ENCODE results near the gene SYP. TPM values are rescaled to one million over a fixed set of nuclear protein-coding genes. Genes with fewer than 3 reads are reported as not detected.
A peak's percentile ranks its signal among the peaks of the same experiment; 100 is the strongest.

SYP gene
- total RNA-seq, 4 donors from 2014 or later = 5.5 to 11.0 (median 6.7) TPM; not detected in 1

DNA sequence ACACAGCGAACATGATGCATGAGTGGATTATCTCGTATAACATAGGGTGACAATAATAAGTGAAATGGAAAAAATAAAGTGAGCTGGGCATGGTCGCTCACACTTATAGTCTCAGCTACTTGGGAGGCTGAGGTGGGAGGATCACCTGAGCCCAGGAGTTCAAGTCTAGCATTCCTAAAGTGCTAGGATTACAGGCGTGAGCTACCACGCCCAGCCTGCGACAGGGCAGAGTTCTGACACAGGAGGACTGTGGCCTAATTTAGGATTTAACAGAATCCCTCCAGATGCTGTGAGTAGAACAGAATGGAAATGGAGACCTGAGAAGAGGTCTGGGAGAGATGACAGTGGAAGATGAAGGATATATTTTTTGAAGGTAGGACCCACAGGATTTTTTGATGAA is 10.4 kb downstream of the SYP start:
- Histone ChIP-seq H3K27me3 (no peaks in the 10 kb centered on the region), H3K9me3 (no peaks in the 10 kb centered on the region), H3K4me3 (peak overlapping the region in 1 of 4 donors; percentile 55), H3K27ac (peak overlapping the region in 3 of 4 donors; percentile 72 to 92 (median 87)), H3K4me1 (peaks cover 0 to 6% (median 0%) of the 10 kb centered on the region in 4 donors), H3K36me3 (no peaks in the 10 kb centered on the region)
- TF ChIP-seq, protein P1, sequence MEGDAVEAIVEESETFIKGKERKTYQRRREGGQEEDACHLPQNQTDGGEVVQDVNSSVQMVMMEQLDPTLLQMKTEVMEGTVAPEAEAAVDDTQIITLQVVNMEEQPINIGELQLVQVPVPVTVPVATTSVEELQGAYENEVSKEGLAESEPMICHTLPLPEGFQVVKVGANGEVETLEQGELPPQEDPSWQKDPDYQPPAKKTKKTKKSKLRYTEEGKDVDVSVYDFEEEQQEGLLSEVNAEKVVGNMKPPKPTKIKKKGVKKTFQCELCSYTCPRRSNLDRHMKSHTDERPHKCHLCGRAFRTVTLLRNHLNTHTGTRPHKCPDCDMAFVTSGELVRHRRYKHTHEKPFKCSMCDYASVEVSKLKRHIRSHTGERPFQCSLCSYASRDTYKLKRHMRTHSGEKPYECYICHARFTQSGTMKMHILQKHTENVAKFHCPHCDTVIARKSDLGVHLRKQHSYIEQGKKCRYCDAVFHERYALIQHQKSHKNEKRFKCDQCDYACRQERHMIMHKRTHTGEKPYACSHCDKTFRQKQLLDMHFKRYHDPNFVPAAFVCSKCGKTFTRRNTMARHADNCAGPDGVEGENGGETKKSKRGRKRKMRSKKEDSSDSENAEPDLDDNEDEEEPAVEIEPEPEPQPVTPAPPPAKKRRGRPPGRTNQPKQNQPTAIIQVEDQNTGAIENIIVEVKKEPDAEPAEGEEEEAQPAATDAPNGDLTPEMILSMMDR (IDR thresholded peaks at IDR 0.05) = no peak
- TF ChIP-seq POLR2A (IDR thresholded peaks at IDR 0.05) = no peak
- DNase-seq = no peak

DNA sequence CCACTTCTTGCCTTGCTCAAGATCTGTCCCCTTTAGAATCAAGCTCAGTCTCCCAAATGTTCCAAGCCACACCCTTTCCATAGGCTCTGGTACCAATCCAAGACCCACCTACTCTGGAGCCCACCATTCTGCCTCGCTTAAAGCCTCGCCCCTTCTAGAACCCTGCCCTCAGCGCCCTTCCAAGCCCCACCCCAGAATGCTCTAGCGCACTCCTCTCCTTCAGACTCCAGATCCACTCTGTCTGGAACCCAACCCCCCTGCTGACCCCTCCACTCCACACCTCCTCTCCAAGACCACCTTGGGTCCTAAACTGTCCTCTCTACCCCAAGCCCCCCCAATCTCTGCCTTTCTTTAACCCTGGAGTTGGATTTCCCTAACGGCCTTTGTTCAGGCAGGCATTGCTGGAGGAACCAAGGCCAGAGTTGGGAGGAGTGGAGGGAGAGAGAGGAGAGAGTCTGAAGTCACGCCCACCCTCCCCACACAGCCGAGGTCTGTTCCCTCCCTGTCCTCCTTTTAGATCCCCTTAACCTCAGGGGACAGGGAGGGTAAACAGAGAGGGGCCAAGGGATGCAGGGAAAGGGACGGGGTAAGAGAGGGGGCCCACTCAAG is 11.4 kb downstream of the SYP start:
- TF ChIP-seq POLR2A (IDR thresholded peaks at IDR 0.05) = no peak
- TF ChIP-seq, protein P1 (IDR thresholded peaks at IDR 0.05) = no peak
- no peak for DNase-seq
- H3K4me1 ChIP-seq = peaks cover 0 to 6% (median 0%) of the 10 kb centered on the region in 4 donors
- no peak overlapping the region for H3K4me3 ChIP-seq
- no peaks in the 10 kb centered on the region for H3K9me3 ChIP-seq
- no peak overlapping the region for H3K27ac ChIP-seq
- H3K36me3 ChIP-seq = peaks cover 0 to under 1% (median 0%) of the 10 kb centered on the region in 3 donors
- no peaks in the 10 kb centered on the region for H3K27me3 ChIP-seq

DNA sequence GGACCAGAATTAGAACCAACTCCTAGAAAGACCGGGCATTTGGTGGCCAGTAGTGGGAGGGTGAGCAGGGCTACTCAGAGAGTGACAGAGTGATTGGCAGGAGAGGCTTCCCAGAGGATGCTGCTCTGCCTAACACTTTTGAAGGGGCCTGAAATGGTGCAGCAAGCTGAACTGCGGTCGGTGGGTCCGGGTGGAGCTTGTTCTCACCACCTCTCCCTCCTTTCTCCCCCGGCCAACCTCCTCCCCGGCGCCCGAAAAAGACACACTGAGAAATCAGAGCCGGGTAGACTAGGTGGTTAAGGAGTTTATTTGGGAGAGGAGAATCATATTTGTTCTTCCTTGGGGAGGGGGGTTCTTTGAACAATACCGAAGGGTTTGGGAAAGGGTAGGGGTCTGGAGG is 12.5 kb downstream of the SYP start:
- Histone ChIP-seq H3K27ac (no peak overlapping the region), H3K4me1 (peaks cover 0 to 6% (median 0%) of the 10 kb centered on the region in 4 donors), H3K36me3 (peaks cover 0 to 7% (median 0%) of the 10 kb centered on the region in 3 donors), H3K4me3 (no peak overlapping the region), H3K9me3 (no peaks in the 10 kb centered on the region), H3K27me3 (no peaks in the 10 kb centered on the region)
- no peak for TF ChIP-seq POLR2A (IDR thresholded peaks at IDR 0.05)
- TF ChIP-seq, protein P1 (IDR thresholded peaks at IDR 0.05) = no peak
- DNase-seq = no peak

DNA sequence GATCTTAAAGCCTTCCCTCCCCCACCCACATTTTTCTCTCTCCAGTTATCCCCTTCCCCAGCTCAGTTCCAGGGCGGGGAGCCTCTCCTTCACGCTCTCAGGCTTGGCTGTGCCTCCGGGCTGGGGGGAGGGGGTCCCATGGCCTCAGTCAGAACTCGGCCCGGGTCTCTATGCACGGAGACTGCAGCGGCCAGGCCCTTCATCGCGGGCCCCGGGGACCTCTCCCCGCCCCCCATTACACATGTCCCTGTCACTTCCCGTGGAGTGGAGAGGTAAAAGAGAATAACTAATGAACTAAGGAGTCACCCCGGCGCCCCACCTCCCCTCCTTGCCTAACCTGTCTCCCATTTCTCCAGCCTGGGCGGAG is 13.0 kb downstream of the SYP start:
- TF ChIP-seq POLR2A (IDR thresholded peaks at IDR 0.05) = no peak
- TF ChIP-seq, protein P1 (IDR thresholded peaks at IDR 0.05) = no peak
- Histone ChIP-seq H3K4me1 (peaks cover 0 to 6% (median 0%) of the 10 kb centered on the region in 4 donors), H3K9me3 (no peaks in the 10 kb centered on the region), H3K27ac (peak overlapping the region in 1 of 4 donors; percentile 85), H3K27me3 (no peaks in the 10 kb centered on the region), H3K4me3 (no peak overlapping the region), H3K36me3 (peaks cover 0 to 7% (median 0%) of the 10 kb centered on the region in 3 donors)
- DNase-seq = no peak

DNA sequence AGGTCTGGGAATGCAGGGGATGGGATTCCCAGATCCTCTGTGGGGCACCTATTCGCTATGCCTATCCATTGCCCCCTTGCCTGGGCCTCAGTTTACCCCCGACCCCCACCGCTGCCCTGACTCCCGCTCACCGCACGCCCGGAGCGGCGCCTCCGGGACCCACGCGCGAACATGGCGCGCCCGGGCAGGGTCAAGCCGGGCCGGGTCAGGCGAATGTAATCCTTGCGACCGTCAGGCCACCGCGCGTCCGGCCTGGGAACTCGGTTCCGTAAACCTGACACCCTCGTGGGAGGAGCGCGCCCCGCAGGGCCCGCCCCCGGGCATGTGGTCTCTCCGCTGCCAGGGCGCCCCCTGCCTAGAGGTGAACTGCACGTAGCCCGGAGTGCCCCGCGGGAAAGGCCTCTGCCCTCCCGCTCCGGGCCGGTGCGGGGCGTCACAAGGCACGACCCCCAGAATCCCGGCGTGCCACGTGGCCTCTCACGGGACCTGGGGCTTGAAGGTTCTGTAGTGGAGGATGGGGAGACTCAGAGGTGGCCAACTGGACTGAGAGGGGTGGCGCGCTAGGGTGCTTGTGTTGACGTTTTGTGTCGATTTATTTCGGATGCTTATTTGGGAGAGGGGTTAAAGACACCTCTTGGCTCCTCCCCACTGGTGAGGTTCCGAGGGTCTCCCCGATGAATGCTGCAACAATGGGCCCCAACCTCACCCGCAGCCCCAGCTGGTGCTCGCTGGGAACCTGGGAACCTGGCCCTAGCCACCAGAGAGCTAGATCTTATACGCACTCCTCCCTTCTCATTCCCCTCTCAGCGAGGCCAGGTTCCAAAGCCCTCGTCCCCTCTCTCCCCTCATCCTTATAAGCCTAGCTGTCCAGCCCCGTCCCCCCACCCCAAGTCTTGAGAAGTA is 13.6 kb downstream of the SYP start, which contains the start of gene PRICKLE3:
TSS of gene PRICKLE3 (minus strand) at position 249 of the 903 bp plus-strand sequence. CDS start at position 173, 76 bp downstream.
- H3K36me3 ChIP-seq = peaks cover 0 to 7% (median 0%) of the 10 kb centered on the region in 3 donors
- peak within 1 kb of the TSS; percentile 62 to 85 (median 80) for H3K27ac ChIP-seq
- peak within 1 kb of the TSS; percentile 50 to 63 (median 56) for H3K4me3 ChIP-seq
- peaks cover 0 to 6% (median 0%) of the 10 kb centered on the region in 4 donors for H3K4me1 ChIP-seq
- DNase-seq = peak; percentile 86 to 94 (median 87)
- H3K27me3 ChIP-seq = no peaks in the 10 kb centered on the region
- TF ChIP-seq, protein P1 (IDR thresholded peaks at IDR 0.05) = peak in 5 of 6 experiments; percentile 30 to 44 (median 38)
- peak; percentile 29 to 61 for TF ChIP-seq POLR2A (IDR thresholded peaks at IDR 0.05)
- H3K9me3 ChIP-seq = no peaks in the 10 kb centered on the region
